GM18511 (cell line): ENCODE data around the gene MANSC4.

ENCODE experiments used
- ATAC-seq: cut with Tn5 transposase; IDR thresholded peaks from one replicate; pipeline ENCODE4 v1.9.1; 2021; ENCODE audit warnings: mild to moderate bottlenecking, moderate library complexity; ENCODE audit not compliant: unreplicated experiment

The MANSC4 gene

DNA sequence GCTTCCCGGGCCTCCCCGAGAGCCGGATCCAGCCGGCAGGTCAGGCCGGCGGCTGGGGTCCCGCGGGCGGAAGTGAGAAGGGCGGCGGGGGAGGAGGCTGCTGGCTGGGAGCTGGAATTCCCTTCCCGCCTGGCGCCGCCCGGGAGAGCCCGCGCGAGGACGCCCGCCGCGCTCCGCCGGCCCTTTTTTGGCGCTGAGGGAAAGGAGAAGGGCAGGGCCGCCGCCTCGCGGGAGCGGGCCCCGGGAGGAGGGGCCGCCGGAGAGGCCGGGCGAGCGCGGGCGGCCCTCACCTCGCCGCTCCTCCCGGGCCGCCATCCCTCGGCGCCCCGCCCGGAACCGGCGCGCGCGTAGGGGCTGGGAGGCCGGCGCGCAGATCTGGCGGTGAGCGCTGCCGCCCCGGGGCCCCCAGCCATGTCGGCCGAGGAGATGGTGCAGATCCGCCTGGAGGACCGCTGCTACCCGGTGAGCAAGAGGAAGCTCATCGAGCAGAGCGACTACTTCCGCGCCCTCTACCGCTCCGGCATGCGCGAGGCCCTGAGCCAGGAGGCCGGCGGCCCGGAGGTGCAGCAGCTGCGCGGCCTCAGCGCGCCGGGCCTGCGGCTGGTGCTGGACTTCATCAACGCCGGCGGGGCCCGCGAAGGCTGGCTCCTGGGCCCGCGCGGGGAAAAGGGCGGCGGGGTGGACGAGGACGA is at the start of gene MANSC4, which contains the start of gene KLHL42:
MANSC4 (minus strand) TSS at position 317 of the 692 bp plus-strand sequence. CDS start 8,960 bp downstream, outside the sequence.
KLHL42 (plus strand) TSS at position 314 of the 692 bp plus-strand sequence; CDS start at position 412, 98 bp downstream.
- peak; percentile 81 for ATAC-seq

DNA sequence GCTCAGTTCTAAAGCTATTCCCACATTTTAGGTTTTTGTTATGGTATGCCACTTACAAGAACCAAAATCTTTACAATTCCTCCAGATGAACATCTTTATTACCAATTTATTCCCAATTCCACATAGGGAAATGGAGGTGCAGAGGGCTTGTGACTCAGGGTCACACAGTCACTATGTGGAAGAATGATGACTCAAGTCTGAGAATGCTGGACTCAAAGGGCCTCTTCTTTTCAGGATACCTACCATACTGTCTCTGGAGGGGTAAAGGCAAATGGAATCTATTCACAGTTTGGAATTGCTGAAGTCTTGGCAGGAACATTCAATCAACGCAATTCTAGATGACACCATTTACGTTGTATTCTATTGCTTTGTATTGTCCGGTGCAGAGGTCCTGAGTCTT is 48.2 kb upstream of the MANSC4 start:
- no peak for ATAC-seq

- no peak for ATAC-seq
Measured at GRCh38 chr12:27826076-27826475, 46.0 kb upstream of the MANSC4 start.

DNA sequence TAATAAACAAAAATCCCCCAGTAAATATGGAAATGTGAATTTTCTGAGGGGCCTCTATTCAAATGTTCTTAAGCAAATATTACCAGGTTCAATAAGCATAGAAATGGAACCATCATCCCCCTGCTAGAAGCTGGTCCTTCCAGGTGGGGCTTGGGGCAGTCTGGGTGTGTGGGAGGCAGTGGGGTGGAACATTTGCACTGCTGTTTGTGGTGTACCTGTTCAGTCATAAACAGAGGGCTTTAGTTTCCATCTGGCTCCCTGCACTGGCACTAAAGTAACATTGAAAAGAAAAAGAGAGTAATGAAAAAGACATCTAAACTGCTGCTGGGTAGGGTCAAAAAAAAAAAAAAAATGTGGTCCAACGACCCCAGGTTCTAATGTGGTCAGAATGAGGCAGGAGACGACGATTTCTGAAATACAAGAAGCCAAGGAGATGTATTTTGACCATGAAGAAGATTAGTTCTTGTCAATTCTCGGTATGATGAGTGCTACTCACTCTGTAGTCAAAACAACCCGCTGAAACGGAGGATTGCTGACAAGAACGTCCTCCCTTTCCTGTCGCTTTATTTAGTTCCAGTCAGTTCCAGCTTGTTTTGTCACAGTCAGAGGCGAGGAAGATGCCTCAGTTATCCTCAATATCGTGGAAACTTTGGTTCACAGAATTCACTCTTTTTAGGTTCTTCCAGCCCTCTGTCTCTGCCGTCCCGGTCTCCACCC is 44.2 kb upstream of the MANSC4 start:
- peak; percentile 70 for ATAC-seq

GRCh38 chr12:27823038-27823437 is 43.0 kb upstream of the MANSC4 start:
- ATAC-seq, result no peak

GRCh38 chr12:27822076-27822712 is 42.2 kb upstream of the MANSC4 start:
- peak; percentile 70 for ATAC-seq

DNA sequence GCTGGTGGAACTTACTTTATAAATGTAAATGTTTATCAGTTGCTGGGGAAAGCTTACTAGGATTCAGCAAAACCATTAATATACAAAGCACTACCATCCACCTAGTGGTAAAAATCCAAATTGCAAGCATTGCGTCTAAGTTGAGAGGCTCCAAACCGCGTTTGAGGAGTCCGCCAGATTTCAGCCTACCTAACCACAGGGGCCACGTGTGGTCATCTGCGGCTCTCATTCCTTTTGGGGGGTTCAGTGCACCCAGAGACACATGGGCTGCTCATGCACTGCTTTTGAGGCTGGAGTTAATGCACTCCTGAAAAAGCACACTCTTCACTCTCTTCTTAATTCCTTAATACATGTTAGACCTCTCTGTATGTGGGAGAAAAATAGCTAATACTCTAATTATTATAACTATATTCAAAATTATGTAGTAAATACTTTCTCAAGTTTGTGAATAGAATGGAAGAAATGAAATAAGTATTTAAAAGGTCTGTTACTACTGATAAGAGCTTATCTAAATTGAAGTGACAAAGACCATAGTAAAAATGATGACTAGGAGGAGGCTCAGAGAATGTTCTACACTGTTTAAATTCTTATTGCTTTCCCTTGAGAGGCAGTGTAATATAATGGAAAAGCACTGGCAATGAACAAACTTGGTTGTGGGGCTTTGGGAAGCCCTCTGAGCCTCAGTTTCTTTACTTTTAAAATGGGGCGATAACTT is 41.4 kb upstream of the MANSC4 start:
- peak; percentile 26 for ATAC-seq

GRCh38 chr12:27820564-27820963 is 40.5 kb upstream of the MANSC4 start:
- no peak for ATAC-seq

GRCh38 chr12:27818401-27818918 is 38.4 kb upstream of the MANSC4 start:
- no peak for ATAC-seq

GRCh38 chr12:27817766-27818165 is 37.7 kb upstream of the MANSC4 start:
- ATAC-seq, result no peak

DNA sequence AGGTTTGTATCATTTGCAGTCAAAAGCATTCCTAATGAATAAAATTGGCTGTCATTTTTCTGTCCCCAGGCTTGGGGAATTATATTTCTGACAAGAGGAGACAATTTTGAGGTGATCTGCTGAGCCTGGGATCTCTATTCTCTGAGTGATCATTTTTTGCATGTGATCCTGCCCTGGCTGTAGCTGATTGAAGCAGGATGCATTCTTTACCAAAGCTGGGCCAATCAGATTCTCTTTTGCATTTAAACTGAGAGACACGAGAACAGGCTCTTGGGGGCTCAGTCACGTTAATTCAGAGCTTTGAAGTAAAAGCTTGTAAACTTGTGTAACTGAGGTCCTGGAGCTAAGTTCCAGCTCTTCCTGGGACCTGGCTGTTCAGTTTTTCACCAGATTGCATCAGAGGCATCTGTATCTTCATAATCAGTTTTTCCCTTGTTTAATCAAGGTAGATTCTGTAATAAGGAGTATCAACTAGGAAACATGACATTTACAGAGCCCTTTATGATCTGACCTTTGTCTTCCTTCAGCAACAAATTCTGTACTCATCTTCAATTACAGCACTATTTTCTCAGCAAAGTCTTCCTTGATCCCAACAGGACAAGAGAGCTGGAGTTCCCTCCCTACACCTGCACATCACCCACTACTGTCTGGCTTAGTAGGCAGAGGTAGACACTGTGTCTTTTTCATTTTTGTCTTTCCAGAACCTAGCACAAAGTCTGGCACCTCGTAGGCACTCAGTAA is 35.0 kb upstream of the MANSC4 start:
- no peak for ATAC-seq

DNA sequence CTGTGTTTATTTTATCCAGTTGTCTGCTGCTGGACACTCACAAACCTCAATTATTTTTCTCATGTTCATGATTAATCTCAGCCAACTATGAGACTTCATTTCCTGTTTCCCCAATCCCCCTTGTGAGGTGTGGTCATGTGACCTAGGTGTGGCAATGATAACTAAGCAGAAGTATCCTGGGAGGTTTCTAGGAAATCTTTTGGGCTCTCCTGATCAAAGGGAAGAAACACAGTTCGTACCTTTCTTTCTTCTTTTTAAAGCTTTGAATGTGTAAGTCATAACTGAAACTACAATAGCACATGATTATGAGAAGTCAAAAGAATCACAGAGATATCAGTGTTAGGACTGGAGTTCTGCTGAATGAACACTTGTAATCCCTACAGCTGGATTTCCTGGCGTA is 34.4 kb upstream of the MANSC4 start:
- ATAC-seq, result no peak

DNA sequence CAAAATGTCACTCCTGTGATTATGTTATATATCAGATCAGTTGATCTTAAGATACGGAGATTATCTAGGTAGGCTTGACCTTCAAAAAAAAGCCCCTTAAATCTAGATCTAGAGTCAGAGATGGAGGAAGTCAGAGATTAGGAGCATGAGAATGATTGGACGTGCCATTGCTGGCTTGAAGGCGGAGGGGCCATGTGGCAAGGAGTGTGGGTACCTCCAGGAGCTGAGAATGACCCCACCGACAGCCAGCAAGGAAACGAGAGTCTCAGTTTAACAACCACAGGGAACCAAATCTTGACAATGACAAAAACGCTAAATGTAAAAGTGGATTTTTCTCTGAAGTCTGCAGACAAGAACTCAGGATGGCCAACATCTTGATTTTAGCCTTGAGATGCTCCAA is 32.5 kb upstream of the MANSC4 start:
- ATAC-seq, result no peak

- ATAC-seq, result no peak
Measured at GRCh38 chr12:27810756-27811155, 30.7 kb upstream of the MANSC4 start.

DNA sequence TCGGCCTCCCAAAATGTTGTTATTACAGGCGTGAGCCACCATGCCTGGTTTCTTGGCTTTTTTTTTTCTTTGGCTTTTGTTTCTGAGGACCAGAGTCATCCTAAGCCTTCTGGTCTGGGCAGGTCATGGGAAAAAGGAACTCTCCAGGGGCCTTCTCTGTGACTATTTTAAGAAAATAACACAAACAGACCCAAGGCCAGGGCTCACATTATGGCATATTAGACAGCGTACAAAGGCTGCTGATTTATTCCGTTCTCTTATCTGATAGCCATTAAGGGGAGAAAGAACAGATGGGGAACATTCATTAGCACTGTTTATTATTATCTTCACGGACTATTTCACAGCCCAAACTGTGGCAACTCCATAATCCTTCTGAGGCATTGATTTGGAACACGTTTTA is 28.8 kb upstream of the MANSC4 start:
- ATAC-seq, result no peak

GRCh38 chr12:27807063-27807703 is 27.1 kb upstream of the MANSC4 start:
- no peak for ATAC-seq

DNA sequence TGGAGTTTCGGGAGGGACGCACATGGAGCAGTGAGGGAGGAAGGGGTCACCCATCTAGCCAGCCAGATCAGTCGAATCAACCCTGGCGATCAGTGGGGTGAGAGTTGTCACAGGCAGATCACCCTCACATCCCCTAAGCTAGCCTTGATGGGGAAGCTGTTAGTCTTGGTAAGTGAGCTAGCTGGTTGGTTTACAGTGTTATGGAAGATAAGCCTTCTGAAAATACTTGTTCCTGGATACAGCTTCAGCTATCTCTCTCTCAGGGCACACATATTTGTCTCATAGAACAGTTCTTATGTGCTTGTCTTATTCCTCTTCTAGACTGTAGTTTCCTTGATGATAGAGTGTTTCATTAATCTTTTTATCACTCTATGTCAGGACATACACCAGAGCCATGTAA is 26.2 kb upstream of the MANSC4 start:
- ATAC-seq, result no peak

DNA sequence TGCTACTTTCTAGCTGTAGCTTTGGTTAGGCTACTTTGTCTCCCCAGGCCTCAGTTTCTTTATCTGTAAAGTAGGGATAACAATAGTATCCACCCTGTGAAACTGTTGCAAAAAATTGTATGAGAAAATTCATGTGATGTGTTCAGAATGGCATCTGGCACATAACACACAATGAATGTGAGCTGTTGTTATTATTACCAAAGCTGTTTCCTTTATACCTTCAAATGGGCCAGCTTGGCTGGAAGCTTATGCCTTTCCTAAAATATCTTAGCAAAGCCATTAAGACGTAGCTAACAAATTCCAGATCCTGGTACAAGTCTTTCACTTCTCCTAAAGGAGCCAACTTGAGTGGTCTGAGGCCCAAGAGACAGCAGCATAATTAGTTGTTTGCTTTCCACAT is 25.2 kb upstream of the MANSC4 start:
- no peak for ATAC-seq

- no peak for ATAC-seq
Measured at GRCh38 chr12:27802936-27803335, 22.9 kb upstream of the MANSC4 start.

DNA sequence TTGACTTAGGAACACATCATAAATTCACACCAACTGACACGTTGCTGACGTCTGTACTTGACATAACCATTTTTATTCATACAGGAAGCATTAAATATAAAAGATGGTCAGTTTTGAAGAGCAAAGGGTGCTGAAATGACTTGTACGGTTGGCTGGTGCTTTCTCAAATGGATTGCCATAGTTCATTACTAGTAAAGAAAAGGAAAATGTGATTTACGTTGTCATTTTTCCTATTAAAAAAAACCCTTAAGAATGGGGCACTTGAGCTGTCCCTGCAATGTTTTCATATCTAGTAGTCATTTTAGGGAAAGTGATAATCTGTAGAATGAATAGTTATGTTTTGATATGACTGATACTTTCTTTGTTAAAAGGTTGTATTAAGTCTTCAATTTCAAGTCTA is 22.5 kb upstream of the MANSC4 start:
- no peak for ATAC-seq
